NB4 (cell line): ENCODE measurements around the gene OR1A1.
"Not testable (repeated sequence)": the region's sequence is repeated elsewhere in the genome, so short reads cannot be mapped to it uniquely, and the experiment has no call there.

ENCODE experiments used
- DNase-seq: peaks from one replicate; pipeline ENCODE4 v3.0.0; 2010; ENCODE audit warnings: low read depth
- H3K4me3 ChIP-seq: one replicate; pipeline ENCODE4 v1.5.1; 2011; ENCODE audit warnings: mild to moderate bottlenecking, low read depth, low read length, moderate library complexity
- CTCF ChIP-seq: IDR thresholded peaks from one replicate; pipeline ENCODE4 v1.5.1; 2012; ENCODE audit warnings: low read depth, low read length
- MYC ChIP-seq: IDR thresholded peaks from 2 replicates; pipeline ENCODE4 v1.6.1; 2011; ENCODE audit warnings: low read depth, low read length
- POLR2A ChIP-seq: IDR thresholded peaks from 2 replicates; pipeline ENCODE4 v1.6.1; 2011; ENCODE audit warnings: mild to moderate bottlenecking; ENCODE audit not compliant: insufficient read length; ENCODE audit errors: extremely low read depth
- TF ChIP-seq, protein P1 (sequence below): IDR thresholded peaks from 2 replicates; pipeline ENCODE4 v1.6.1; 2011; ENCODE audit warnings: low read depth, low read length

The OR1A1 gene

GRCh38 chr17:3213587-3213986, 6.1 kb downstream of the OR1A1 start:
- no peak for DNase-seq
- no peak overlapping the region for H3K4me3 ChIP-seq
- TF ChIP-seq POLR2A (no peak), MYC (no peak), CTCF (no peak)
- TF ChIP-seq, protein P1, sequence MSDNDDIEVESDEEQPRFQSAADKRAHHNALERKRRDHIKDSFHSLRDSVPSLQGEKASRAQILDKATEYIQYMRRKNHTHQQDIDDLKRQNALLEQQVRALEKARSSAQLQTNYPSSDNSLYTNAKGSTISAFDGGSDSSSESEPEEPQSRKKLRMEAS: no peak

DNA sequence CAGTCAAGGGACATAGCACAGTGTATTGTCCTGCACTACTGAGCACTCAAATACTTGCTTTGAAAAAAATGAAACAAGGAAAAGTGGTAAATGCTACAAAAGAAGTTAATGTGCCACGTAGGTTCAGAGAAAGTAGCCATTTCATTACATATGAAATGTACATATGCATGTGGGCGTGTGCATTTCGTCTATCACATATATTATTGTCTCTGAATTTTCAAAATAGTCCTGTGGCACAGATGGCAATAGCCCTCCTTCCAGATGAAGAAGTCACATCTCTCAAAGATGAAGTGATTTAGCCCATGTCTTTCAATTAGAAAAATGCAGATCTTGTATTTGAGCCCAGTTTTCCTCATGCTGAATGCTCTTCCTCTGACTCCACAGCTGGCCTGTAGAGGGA, 12.5 kb downstream of the OR1A1 start:
- DNase-seq, H3K4me3 ChIP-seq: not testable (repeated sequence)

DNA sequence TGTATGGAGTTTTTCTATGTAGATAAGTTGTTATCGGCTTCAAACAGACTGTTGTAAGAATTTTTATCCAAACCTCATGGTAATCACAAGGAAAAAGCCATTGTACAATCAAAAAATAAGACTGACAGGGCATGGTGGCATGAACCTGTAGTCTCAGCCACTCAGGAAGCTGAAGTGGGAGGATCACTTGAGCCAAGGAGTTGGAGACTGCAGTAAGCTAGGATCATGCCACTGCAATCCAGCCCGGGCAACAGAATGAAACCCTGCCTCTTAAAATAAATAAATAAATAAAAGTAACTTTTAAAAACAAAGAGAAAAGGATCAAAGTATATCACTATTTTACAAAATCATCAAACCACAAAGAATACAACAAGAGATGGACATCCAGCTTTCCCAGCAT, 14.4 kb downstream of the OR1A1 start:
- DNase-seq: no peak
- H3K4me3 ChIP-seq: no peak overlapping the region
- TF ChIP-seq, protein P1: no peak
- TF ChIP-seq POLR2A (no peak), MYC (no peak)

GRCh38 chr17:3222505-3222904, 15.0 kb downstream of the OR1A1 start:
- no peak overlapping the region for H3K4me3 ChIP-seq
- TF ChIP-seq POLR2A (no peak), MYC (no peak), CTCF (no peak)
- TF ChIP-seq, protein P1: no peak
- DNase-seq: no peak

DNA sequence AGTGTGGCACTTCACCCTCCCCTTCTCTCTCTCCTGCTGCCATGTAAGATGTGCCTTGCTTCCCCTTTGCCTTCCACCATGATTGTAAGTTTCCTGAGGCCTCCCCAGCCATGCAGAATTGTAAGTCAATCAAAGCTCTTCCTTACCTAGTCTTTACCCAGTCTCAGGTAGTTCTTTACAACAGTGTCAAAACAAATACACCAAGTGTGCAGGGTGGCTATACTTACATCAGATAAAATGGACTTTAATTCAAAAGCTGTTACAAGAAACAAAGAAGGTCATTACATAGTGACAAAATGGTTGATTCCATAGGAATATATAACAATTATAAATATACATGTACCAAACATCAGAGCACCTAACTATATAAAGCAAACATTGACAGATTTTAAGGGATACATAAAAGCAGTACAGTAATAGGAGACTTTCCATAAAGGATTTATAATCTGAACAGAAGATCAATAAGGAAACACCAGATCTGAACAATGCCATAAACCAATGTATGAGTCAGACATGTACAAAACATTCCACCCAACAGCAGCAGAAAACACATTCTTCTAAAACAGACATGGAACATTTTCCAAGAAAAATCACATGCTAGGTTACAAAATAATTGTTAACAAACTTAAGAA, 17.4 kb downstream of the OR1A1 start:
- not testable (repeated sequence) for DNase-seq, H3K4me3 ChIP-seq

- not testable (repeated sequence) for H3K4me3 ChIP-seq, DNase-seq
Measured at GRCh38 chr17:3232300-3232699, 24.8 kb downstream of the OR1A1 start.

- peak; percentile 83 for DNase-seq
- not testable (repeated sequence) for H3K4me3 ChIP-seq
Measured at GRCh38 chr17:3238685-3239084, 31.2 kb downstream of the OR1A1 start.

GRCh38 chr17:3241044-3241443, 33.6 kb downstream of the OR1A1 start:
- not testable (repeated sequence) for H3K4me3 ChIP-seq, DNase-seq

- peak; percentile 3 for DNase-seq
- not testable (repeated sequence) for H3K4me3 ChIP-seq
Measured at GRCh38 chr17:3244841-3245240, 37.4 kb downstream of the OR1A1 start.

DNA sequence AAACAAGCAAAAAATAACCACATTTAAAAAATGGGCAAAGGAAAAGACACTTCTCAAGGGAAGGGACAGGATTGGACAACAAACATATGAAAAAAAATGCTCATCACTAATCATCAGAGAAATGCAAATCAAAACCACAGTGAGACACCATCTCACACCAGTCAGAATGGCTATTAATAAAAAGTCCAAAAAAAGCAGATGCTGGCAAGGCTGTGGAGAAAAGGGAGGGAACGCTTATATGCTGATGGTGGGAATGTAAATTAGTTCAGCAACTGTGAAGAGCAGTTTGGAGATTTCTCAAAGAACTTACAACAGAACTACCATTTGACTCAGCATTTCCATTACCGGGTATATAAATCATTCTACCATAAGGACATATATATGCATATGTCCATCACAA, 41.5 kb downstream of the OR1A1 start:
- DNase-seq, H3K4me3 ChIP-seq: not testable (repeated sequence)

DNA sequence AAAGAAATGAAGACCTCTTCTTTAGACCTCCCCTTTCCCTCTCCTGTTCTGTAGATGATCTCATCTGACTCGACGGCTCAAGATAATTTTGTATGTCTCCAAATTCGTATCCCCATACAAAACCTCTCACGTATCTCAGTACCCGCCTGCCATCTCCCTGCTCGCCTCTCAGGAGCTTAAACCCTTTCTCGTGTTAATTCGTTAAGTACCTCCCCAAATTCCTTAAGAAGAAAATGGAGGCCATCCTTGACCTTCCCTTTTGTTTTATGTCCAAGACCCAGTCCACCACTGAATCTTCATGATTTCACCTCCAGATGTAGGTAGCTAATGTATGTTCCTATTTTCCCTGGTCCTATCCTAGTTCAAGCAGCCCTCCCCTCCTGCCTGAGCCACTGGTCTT, 49.1 kb downstream of the OR1A1 start:
- TF ChIP-seq MYC (no peak), CTCF (no peak), POLR2A (no peak)
- TF ChIP-seq, protein P1: no peak
- no peak overlapping the region for H3K4me3 ChIP-seq
- no peak for DNase-seq
